Neural crest cell (in vitro differentiated cells): ENCODE data around the gene CNTROB. TPM values are rescaled to one million over a fixed set of nuclear protein-coding genes. Genes with fewer than 3 reads are reported as not detected.

Experiments used
- DNase-seq: peaks from one replicate; pipeline ENCODE4 v3.0.0; 2021; ENCODE audit warnings: low read depth, mixed read lengths, low spot score
- H3K27ac Mint-ChIP-seq: one replicate; pipeline ENCODE4 v1.8.0; 2021; ENCODE audit warnings: mild to moderate bottlenecking, mixed read lengths; ENCODE audit not compliant: unreplicated experiment
- H3K27me3 Mint-ChIP-seq: 2 replicates; pipeline ENCODE4 v1.8.0; 2021; ENCODE audit warnings: low read depth, mild to moderate bottlenecking, mixed read lengths
- H3K36me3 Mint-ChIP-seq: 2 replicates; pipeline ENCODE4 v1.8.0; 2021; ENCODE audit warnings: low read depth, mild to moderate bottlenecking, mixed read lengths
- H3K4me1 Mint-ChIP-seq: 2 replicates; pipeline ENCODE4 v1.8.0; 2021; ENCODE audit warnings: mixed read lengths
- H3K4me3 Mint-ChIP-seq: one replicate; pipeline ENCODE4 v1.8.0; 2021; ENCODE audit warnings: mild to moderate bottlenecking, mixed read lengths
- H3K9me3 Mint-ChIP-seq: 2 replicates; pipeline ENCODE4 v1.8.0; 2021; ENCODE audit warnings: mixed read lengths
- total RNA-seq: library from RNA; stranded (reverse); gene quantifications from 2 replicates; pipeline ENCODE4 v1.2.1, GENCODE V29; 2021
- TF ChIP-seq, protein P1 (sequence below): fragments of 200-600 bp; sonication (generic); conservative IDR thresholded peaks from 2 replicates; pipeline ENCODE4 v1.5.0; 2021; ENCODE audit warnings: antibody characterized with exemption, mild to moderate bottlenecking

CNTROB gene
- total RNA-seq, 1 donor from 2014 or later, result 58.3 TPM

DNA sequence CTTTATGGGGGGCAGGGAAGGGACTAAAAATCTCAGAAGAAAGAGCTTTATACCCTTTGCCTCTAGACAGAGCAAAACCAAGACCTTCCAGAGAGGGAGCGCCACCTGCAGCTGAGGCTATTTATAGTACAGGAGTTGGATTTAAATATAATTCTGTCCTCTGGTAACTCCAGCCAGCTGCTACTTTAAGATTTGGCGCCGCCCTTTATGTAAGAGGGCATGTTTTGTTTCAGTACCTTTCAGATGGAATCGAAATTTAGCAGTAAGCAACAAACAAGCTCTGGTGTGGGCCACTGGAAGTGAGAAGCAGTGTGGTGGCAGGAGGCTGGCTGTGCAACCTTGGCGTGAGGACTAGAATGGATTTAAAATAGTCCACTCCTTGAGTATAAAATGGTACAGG, 65.2 kb downstream of the CNTROB start:
- no peak for DNase-seq
- H3K36me3 Mint-ChIP-seq, result no peaks in the 10 kb centered on the region
- H3K27me3 Mint-ChIP-seq, result peaks cover 37% of the 10 kb centered on the region
- H3K4me3 Mint-ChIP-seq, result no peak overlapping the region
- H3K9me3 Mint-ChIP-seq, result no peaks in the 10 kb centered on the region
- no peaks in the 10 kb centered on the region for H3K4me1 Mint-ChIP-seq
- H3K27ac Mint-ChIP-seq, result no peak overlapping the region
- TF ChIP-seq, protein P1, sequence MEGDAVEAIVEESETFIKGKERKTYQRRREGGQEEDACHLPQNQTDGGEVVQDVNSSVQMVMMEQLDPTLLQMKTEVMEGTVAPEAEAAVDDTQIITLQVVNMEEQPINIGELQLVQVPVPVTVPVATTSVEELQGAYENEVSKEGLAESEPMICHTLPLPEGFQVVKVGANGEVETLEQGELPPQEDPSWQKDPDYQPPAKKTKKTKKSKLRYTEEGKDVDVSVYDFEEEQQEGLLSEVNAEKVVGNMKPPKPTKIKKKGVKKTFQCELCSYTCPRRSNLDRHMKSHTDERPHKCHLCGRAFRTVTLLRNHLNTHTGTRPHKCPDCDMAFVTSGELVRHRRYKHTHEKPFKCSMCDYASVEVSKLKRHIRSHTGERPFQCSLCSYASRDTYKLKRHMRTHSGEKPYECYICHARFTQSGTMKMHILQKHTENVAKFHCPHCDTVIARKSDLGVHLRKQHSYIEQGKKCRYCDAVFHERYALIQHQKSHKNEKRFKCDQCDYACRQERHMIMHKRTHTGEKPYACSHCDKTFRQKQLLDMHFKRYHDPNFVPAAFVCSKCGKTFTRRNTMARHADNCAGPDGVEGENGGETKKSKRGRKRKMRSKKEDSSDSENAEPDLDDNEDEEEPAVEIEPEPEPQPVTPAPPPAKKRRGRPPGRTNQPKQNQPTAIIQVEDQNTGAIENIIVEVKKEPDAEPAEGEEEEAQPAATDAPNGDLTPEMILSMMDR, result peak; percentile 50

Other genes starting within 250 kb of the CNTROB start
- gene TP53, start 244.7 kb upstream of the CNTROB start, total RNA-seq, result 135 and 150 TPM in 2 replicates
- 35.7 and 41.1 TPM in 2 replicates for gene WRAP53, start 243.7 kb upstream of the CNTROB start, total RNA-seq
- gene EFNB3, start 227.0 kb upstream of the CNTROB start, total RNA-seq, result 25.3 and 25.5 TPM in 2 replicates
- gene DNAH2, start 214.5 kb upstream of the CNTROB start, total RNA-seq, result 0.16 and 0.27 TPM in 2 replicates
- 64.8 and 70.2 TPM in 2 replicates for gene KDM6B, start 98.0 kb upstream of the CNTROB start, total RNA-seq
- gene TMEM88, start 77.1 kb upstream of the CNTROB start, total RNA-seq, result 6.7 and 8.4 TPM in 2 replicates
- 83.4 and 87.2 TPM in 2 replicates for gene NAA38, start 74.6 kb upstream of the CNTROB start, total RNA-seq
- 12.7 and 13.3 TPM in 2 replicates for gene CYB5D1, start 74.2 kb upstream of the CNTROB start, total RNA-seq
- 53.3 and 59.7 TPM in 2 replicates for gene CHD3, start 43.4 kb upstream of the CNTROB start, total RNA-seq
- 3.6 and 4.0 TPM in 2 replicates for gene RNF227, start 15.9 kb upstream of the CNTROB start, total RNA-seq
- gene KCNAB3, start 2.4 kb upstream of the CNTROB start, total RNA-seq, result 19.9 and 20.4 TPM in 2 replicates
- 129 and 145 TPM in 2 replicates for gene TRAPPC1, start 260 bp upstream of the CNTROB start, total RNA-seq
- not detected in 2 replicates for gene GUCY2D, start 70.4 kb downstream of the CNTROB start, total RNA-seq
- not detected in 2 replicates for gene ALOX15B, start 106.9 kb downstream of the CNTROB start, total RNA-seq
- not detected in 2 replicates for gene ALOX12B, start 155.5 kb downstream of the CNTROB start, total RNA-seq
- gene ALOXE3, start 186.3 kb downstream of the CNTROB start, total RNA-seq, result 0.09 TPM in 1 of 2 replicates, not detected in the other
- gene HES7, start 191.9 kb downstream of the CNTROB start, total RNA-seq, result 0.41 and 0.56 TPM in 2 replicates
- 38.3 and 51.6 TPM in 2 replicates for gene PER1, start 220.2 kb downstream of the CNTROB start, total RNA-seq
- gene VAMP2, start 230.7 kb downstream of the CNTROB start, total RNA-seq, result 47.2 and 49.7 TPM in 2 replicates
- gene TMEM107, start 244.2 kb downstream of the CNTROB start, total RNA-seq, result 41.4 and 45.7 TPM in 2 replicates